Left forelimb (tissue), 1 donor: ENCODE data around the gene DDN.
A peak's percentile ranks its signal among the peaks of the same experiment; 100 is the strongest.

Source experiments
- DNase-seq: peaks from one replicate; pipeline ENCODE4 v3.0.0-alpha.2; 2018; ENCODE audit warnings: low spot score

DDN gene

GRCh38 chr12:49031573-49032161 lies 32.5 kb upstream of the DDN start:
- no peak for DNase-seq

DNA sequence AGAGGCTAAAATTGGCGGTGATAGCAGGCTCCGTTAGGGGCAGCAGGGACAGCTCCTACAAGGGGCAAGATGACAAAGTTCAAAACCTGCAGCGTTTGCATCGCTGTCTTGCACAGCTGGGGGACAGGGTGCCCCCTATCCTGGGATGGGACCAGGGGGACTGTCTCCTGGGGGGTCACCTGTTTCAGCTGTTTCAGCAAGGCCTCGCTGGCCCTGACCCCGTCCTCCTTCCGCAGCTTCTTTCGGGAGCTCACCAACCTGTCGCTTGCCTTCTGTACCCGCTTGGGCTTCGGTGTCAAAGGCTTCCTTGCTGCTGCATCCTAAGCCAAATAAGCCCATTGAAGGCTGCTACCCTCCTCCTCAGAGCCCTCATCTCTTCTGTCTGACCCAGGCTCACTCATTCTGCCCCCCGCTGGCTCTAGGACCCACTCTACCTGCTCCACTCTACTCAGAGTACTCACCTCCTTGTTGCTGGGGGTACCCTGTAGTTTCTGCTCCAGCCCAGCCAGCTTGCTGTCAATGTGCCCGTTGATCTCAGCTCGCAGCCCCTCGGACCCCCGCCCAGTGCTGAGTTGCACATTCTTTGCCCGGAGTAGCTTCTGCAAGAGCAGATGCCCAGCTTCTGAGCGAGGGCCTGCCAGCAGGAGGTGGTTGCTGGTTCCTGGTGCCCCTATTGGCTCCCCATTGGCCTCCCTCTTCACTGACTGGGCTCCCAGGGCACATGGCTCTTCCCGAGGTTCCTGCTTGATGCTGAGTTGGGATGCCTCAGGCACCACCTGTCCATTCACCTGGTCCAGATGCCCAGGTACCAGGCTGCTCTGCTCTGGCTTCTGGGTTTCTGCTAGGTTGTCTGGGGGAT lies 31.8 kb upstream of the DDN start:
- DNase-seq = peak; percentile 50

- no peak for DNase-seq
Measured at GRCh38 chr12:49030119-49030518, 30.9 kb upstream of the DDN start.

DNA sequence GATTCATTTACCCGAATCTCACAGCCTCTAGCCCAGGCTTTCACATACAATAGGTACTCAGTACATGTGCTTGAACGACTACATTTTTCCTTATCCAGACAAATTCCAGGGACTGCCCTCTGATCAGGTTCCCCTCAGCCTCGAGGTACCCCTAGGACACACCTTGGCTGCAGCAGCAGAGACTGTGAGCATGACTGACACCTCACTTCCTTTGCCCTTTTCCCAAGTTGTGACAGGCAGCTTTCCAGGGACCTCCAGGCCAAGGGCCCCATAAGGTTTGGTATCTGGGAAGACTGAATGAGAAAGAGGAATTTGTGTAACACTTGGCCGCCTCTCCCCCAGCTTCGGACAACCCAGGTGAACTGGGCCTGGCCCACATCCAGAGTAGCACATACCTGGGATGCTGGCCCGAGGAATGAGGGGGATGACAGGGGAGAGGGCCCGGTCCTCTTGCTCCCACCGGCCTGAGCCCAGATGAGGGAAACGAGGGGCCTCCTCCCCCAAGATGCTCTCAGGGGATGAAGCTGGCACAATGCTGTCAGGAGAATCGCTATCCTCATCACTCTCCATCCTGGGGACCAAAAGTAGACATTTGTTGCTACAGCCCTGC lies 29.6 kb upstream of the DDN start:
- DNase-seq = no peak

DNA sequence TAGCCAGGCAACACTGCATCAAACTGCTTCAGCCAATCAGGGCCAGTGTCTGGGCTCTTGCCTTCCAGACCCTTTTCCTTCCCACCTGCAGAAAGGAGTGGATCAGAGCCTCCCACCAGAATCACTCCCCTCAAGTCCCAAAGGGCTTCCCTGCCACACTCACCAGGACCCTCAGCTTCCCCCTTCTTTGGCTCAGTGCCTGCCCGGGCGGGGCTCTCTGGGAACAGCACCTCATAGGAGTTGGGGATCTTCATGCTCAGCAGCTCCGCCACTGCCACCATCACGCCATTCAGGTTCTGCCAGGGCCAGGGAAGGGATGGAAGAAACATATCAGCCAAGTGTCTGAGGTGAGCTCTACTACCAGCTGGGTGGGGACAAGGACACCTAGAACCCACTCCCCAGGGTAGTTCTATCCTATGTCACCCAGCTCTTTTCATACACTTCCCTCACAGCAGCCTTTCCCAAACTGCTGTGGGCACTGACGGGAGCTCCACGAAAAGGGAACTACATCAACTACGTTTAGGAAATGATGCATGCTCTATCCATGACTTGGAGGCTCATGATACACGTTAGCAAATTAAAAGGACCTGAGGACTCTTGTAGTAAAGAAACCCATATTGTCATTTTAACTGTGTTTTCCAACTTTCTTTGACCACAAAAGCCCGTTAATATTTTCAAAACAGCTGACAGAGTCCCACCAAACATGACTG lies 28.8 kb upstream of the DDN start:
- DNase-seq = no peak

DNA sequence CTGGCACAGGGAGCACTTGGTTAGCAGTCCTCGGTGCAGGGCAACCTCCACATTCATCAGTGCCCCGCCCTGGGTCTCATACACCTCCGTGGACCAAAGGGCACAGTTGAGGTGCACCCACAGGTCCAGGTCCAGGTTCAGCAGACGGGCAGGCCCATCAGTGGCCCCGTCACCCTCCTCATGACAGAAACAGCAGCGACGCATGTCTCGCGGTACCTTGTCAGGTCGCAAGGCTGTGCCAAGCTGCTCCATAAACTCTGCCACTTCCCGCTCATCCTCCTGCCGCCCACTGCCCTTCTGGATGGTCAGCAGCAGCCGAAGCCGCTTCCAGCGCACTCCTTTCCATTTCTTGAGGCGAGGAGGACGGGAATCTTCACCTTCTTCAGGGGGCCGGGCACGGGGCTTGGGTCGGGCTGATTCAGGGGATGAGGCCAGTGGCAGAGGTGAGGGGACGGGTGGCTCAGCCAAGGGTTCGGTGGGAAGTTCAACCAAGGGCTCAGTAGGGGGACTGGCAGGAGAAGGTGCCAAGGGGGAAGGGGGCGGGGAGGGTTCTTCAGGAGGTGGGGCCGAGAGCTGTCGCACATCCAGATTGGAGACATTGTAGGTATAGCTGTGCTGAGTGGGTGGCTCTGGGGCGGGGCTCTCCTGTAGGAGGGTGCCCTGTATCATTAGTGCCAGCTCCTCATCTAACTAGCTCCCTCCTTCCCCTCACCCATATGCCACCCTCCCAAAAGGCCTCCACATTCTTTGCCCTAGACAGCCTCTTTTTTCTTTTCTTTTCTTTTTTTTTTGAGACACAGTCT lies 27.7 kb upstream of the DDN start:
- no peak for DNase-seq

- DNase-seq = no peak
Measured at GRCh38 chr12:49026101-49026500, 26.9 kb upstream of the DDN start.

- no peak for DNase-seq
Measured at GRCh38 chr12:49025463-49025862, 26.3 kb upstream of the DDN start.

DNA sequence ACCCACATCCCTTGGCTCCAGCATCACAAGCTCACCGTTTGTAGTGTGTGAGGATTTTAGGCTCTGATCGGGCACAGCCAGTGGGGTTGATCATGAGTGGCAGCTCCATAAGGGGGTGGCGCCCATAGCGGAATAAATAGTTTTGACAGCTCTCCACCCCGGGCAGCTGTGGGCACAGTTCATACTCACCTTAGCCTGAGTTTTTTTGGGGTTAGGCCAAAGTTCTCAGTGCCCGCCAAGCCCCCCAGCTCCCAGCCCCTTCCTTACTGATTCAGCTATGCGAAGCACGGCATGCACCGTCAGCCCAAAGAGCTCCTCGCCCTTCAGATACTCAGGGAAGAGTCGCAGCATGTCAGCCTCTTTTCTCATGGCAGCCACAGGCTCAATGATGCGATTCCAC lies 25.4 kb upstream of the DDN start:
- DNase-seq = no peak

GRCh38 chr12:49023812-49024211 lies 24.6 kb upstream of the DDN start:
- DNase-seq = no peak

GRCh38 chr12:49022558-49023178 lies 23.5 kb upstream of the DDN start:
- no peak for DNase-seq

- DNase-seq = no peak
Measured at GRCh38 chr12:49021292-49021915, 22.2 kb upstream of the DDN start.

- no peak for DNase-seq
Measured at GRCh38 chr12:49020441-49020840, 21.3 kb upstream of the DDN start.

GRCh38 chr12:49019443-49020324 lies 20.5 kb upstream of the DDN start:
- DNase-seq = no peak

DNA sequence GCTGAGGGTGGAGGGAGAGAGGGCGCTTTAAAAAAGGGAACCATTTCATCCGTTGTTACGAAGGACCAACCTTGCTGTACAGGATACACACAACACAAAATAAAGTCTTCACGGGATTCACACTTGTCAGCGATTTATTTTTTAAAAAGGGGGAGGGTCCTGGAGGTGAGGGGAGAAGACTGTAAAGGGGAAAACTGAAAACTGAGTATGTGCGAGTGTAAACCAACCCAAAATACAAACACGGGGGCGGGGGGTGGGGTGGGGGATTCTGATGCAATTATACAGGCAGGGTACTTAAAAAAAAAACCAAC lies 19.9 kb upstream of the DDN start:
- DNase-seq = no peak

DNA sequence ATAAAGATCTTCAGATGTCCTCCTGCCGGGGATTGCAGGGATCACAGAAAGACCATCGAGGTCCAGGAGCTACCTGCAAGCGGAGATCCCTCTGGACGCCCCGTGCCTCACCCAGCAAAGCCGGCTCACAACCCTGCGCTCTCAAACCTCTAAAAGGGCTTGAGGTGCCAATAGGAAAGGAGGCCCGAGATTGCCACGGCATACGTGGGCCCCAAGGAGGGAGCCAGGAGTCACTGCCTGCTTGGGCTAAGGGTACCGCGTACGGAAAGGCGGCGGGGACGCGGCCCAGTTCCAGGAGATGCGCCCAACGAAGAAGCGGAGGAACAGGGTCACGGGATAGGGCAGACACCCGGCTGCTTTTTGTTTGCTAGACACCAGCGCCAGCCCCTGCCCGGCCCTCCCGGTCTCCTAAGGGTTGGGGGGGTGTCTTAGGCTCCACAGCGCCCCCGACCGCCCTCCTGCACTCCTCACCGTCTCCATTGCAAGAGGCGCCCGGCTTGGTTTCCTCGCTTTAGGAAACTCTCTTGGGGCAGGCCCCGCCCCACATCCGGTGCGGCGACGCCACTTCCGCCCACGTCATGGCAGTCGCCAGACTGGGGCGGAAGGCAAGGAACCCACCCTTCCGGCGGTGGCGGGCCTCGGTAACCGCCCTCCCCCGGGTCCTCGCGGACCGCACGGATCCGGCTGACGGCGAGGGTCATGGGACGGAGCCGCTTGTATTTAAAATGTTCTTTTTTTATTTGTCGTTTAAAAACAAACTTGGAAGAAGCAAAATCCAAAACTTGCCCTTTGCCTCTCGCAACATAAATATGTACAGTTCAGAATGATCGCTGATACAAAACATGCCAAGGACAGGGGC lies 19.3 kb upstream of the DDN start, which contains the start of gene PRKAG1:
Gene PRKAG1, minus strand, starts transcription at position 516 of the 859 bp plus-strand sequence. Its CDS starts 36 bp downstream, at position 480.
- peak; percentile 99 for DNase-seq

- no peak for DNase-seq
Measured at GRCh38 chr12:49017891-49018260, 18.7 kb upstream of the DDN start.

DNA sequence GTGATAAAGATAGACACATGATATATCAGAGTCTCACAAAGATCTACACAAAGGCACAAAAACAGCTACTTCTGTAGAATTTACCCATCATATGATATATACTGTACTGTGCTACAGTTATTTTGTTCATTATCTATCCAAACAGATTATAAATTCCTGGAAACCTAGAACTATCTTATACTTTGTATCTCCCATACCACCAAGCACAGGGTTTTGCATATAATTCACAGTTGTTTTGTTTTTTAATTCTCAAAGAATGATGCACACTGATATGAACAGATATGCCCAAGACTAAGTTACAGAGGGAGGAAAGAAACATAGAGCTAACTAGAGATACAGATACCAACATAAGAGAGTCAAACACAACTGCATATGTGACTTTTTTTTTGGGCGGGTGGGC lies 16.0 kb upstream of the DDN start:
- no peak for DNase-seq

GRCh38 chr12:49014547-49014946 lies 15.4 kb upstream of the DDN start:
- DNase-seq = no peak
